H9 (cell line): Measurements from ENCODE around the gene B3GNT9. TPM values are rescaled to one million over a fixed set of nuclear protein-coding genes. Genes with fewer than 3 reads are reported as not detected.
A peak's percentile ranks its signal among the peaks of the same experiment; 100 is the strongest.

Experiments used
- DNase-seq: peaks from one replicate; pipeline ENCODE4 v3.0.0-alpha.2; 2017
- H2AFZ ChIP-seq: one replicate; pipeline ENCODE4 v1.6.1; 2013; ENCODE audit warnings: mild to moderate bottlenecking, low read length, control low read depth, moderate library complexity
- H2AK5ac ChIP-seq: 2 replicates; pipeline ENCODE4 v1.6.1; 2013; ENCODE audit warnings: low read length, control low read depth, mixed read lengths; ENCODE audit not compliant: insufficient read length
- H2BK120ac ChIP-seq: one replicate; pipeline ENCODE4 v1.6.1; 2013; ENCODE audit warnings: low read depth, mild to moderate bottlenecking, low read length, control low read depth, inconsistent platforms; ENCODE audit not compliant: poor library complexity, severe bottlenecking
- H2BK12ac ChIP-seq: 2 replicates; pipeline ENCODE4 v1.6.1; 2013; ENCODE audit warnings: low read length, control low read depth, mixed read lengths, low read depth; ENCODE audit not compliant: insufficient read length
- H2BK15ac ChIP-seq: 2 replicates; pipeline ENCODE4 v1.6.1; 2013; ENCODE audit warnings: low read depth, low read length, control low read depth
- H2BK20ac ChIP-seq: one replicate; pipeline ENCODE4 v1.6.1; 2013; ENCODE audit warnings: low read depth, mild to moderate bottlenecking, low read length, control low read depth, inconsistent platforms; ENCODE audit not compliant: poor library complexity, severe bottlenecking
- H2BK5ac ChIP-seq: 2 replicates; pipeline ENCODE4 v1.6.1; 2013; ENCODE audit warnings: low read length, control low read depth, mixed read lengths; ENCODE audit not compliant: insufficient read length
- H3K14ac ChIP-seq: 2 replicates; pipeline ENCODE4 v1.6.1; 2013; ENCODE audit warnings: low read length, control low read depth; ENCODE audit not compliant: insufficient read depth
- H3K18ac ChIP-seq: 2 replicates; pipeline ENCODE4 v1.6.1; 2013; ENCODE audit warnings: low read depth, mild to moderate bottlenecking, mixed read lengths, low read length, control low read depth; ENCODE audit not compliant: insufficient read length
- H3K23ac ChIP-seq: 2 replicates; pipeline ENCODE4 v1.6.1; 2013; ENCODE audit warnings: low read length, control low read depth, mixed read lengths, low read depth; ENCODE audit not compliant: insufficient read length
- H3K23me2 ChIP-seq: 2 replicates; pipeline ENCODE4 v1.6.1; 2013; ENCODE audit warnings: low read depth, mild to moderate bottlenecking, mixed read lengths, low read length, control low read depth; ENCODE audit not compliant: insufficient read length, poor library complexity, severe bottlenecking
- H3K27ac ChIP-seq: 2 replicates; pipeline ENCODE4 v1.5.1; 2013; ENCODE audit warnings: low read length, control low read depth, mixed read lengths, low read depth; ENCODE audit not compliant: insufficient read length
- H3K27me3 ChIP-seq: 2 replicates; pipeline ENCODE4 v1.6.1; 2013; ENCODE audit warnings: low read length, control low read depth, inconsistent platforms; ENCODE audit not compliant: insufficient read depth
- H3K4ac ChIP-seq: 2 replicates; pipeline ENCODE4 v1.6.1; 2013; ENCODE audit warnings: low read depth, mild to moderate bottlenecking, control low read depth, inconsistent platforms, low read length, moderate library complexity
- H3K4me1 ChIP-seq: 2 replicates; pipeline ENCODE4 v1.6.1; 2013; ENCODE audit warnings: low read length, control low read depth, inconsistent platforms; ENCODE audit not compliant: insufficient read depth
- H3K4me2 ChIP-seq: 2 replicates; pipeline ENCODE4 v1.6.1; 2013; ENCODE audit warnings: low read length, control low read depth, mixed read lengths; ENCODE audit not compliant: insufficient read length, insufficient read depth
- H3K56ac ChIP-seq: 2 replicates; pipeline ENCODE4 v1.6.1; 2013; ENCODE audit warnings: low read depth, mild to moderate bottlenecking, mixed read lengths, low read length, control low read depth; ENCODE audit not compliant: insufficient read length
- H3K79me1 ChIP-seq: 2 replicates; pipeline ENCODE4 v1.6.1; 2013; ENCODE audit warnings: low read depth, mild to moderate bottlenecking, moderate library complexity, low read length, control low read depth, inconsistent platforms; ENCODE audit not compliant: insufficient read depth, poor library complexity, severe bottlenecking
- H3K79me2 ChIP-seq: 2 replicates; pipeline ENCODE4 v1.6.1; 2013; ENCODE audit warnings: low read length, control low read depth, inconsistent platforms; ENCODE audit not compliant: insufficient read depth
- H3K9ac ChIP-seq: 2 replicates; pipeline ENCODE4 v1.6.1; 2013; ENCODE audit warnings: low read length, control low read depth, mixed read lengths; ENCODE audit not compliant: insufficient read length; ENCODE audit errors: extremely low read depth
- H3K9me3 ChIP-seq: one replicate; pipeline ENCODE4 v1.6.1; 2013; ENCODE audit warnings: low read depth, low read length, inconsistent platforms; ENCODE audit not compliant: control insufficient read depth
- H3T11ph ChIP-seq: one replicate; pipeline ENCODE4 v1.6.1; 2013; ENCODE audit warnings: mild to moderate bottlenecking, low read length, control low read depth, inconsistent platforms
- H4K20me1 ChIP-seq: one replicate; pipeline ENCODE4 v1.6.1; 2013; ENCODE audit not compliant: control insufficient read depth, insufficient read length, insufficient read depth
- H4K5ac ChIP-seq: 2 replicates; pipeline ENCODE4 v1.6.1; 2013; ENCODE audit warnings: low read depth, mild to moderate bottlenecking, mixed read lengths, low read length, control low read depth; ENCODE audit not compliant: insufficient read length
- H4K8ac ChIP-seq: replicated peaks from 2 replicates; pipeline ENCODE4 v1.6.1; 2013; ENCODE audit warnings: low read length, control low read depth, mixed read lengths, low read depth; ENCODE audit not compliant: insufficient read length
- H4K91ac ChIP-seq: 2 replicates; pipeline ENCODE4 v1.6.1; 2013; ENCODE audit warnings: low read depth, mild to moderate bottlenecking, moderate library complexity, mixed read lengths, low read length, control low read depth; ENCODE audit not compliant: insufficient read length
- H3K27ac Mint-ChIP-seq, 3 experiments: 2 replicates in 2 of 3; 3 replicates in 1 of 3; pipeline ENCODE4 v1.8.0; 2020 to 2021; ENCODE audit warnings: mixed read lengths in 3 of 3, mild to moderate bottlenecking in 1 of 3, moderate library complexity in 1 of 3
- H3K27me3 Mint-ChIP-seq: 2 replicates; pipeline ENCODE4 v1.8.0; 2021; ENCODE audit warnings: low read depth, mild to moderate bottlenecking, moderate library complexity, mixed read lengths
- H3K36me3 Mint-ChIP-seq, 3 experiments: 2 replicates in 2 of 3; 3 replicates in 1 of 3; pipeline ENCODE4 v1.8.0; 2020 to 2021; ENCODE audit warnings: low read depth in 3 of 3, mixed read lengths in 3 of 3; ENCODE audit not compliant: insufficient read depth in 1 of 3
- H3K4me1 Mint-ChIP-seq, 2 experiments: 2 replicates each; pipeline ENCODE4 v1.8.0; 2020; ENCODE audit warnings: mixed read lengths in 2 of 2
- H3K4me3 Mint-ChIP-seq, 2 experiments: 2 replicates in 1 of 2; 3 replicates in 1 of 2; pipeline ENCODE4 v1.8.0; 2020 to 2021; ENCODE audit warnings: mild to moderate bottlenecking in 2 of 2, mixed read lengths in 2 of 2, moderate library complexity in 1 of 2
- H3K9me3 Mint-ChIP-seq, 2 experiments: 2 replicates in 1 of 2; 3 replicates in 1 of 2; pipeline ENCODE4 v1.8.0; 2020; ENCODE audit warnings: mild to moderate bottlenecking in 2 of 2, mixed read lengths in 2 of 2, moderate library complexity in 1 of 2
- CTCF ChIP-seq: fragments of 200-600 bp; sonication (generic); conservative IDR thresholded peaks from 3 replicates; pipeline ENCODE4 v1.8.0; 2021; ENCODE audit warnings: antibody characterized with exemption, mild to moderate bottlenecking
- WGBS: extraction: QIAGEN DNeasy Blood & Tissue Kit; methylation state at CpG from one replicate; pipeline ENCODE4 v1.1.7; 2013; ENCODE audit warnings: missing lambda C conversion rate, low lambda C conversion rate, mixed read lengths; ENCODE audit not compliant: insufficient read length; ENCODE audit errors: extremely low coverage; 5-methylcytosine and 5-hydroxymethylcytosine counted together
- total RNA-seq: library from RNA; stranded (reverse); gene quantifications from 2 replicates; pipeline ENCODE4 v1.2.1, GENCODE V29; 2021

The B3GNT9 gene
- total RNA-seq, 1 experiment from 2014 or later, result 11.2 TPM

DNA sequence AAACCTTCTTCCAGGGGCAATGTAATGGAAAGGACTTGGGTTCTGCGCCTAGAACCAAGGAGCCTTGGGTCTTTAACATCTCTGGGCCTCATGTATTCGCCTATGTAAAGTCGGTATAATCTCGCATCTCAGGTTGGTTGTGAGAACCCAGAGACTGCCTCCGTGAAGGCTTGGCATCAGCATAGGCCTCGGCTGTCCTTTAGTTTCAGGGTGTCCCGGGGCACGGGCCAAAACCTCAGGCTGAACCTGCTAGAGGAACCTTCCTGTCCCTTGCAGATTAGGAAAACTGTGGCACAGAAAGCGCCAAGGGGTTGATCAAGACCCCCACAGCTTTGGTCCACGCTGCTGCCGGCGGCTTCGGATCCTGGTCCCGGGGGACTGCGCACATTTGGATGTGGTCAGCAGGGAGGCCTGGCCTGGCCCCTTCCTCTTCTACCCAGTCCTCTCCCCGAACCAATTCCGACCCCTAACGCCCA is 41.8 kb downstream of the B3GNT9 start:
- no peaks in the 10 kb centered on the region for H4K20me1 ChIP-seq
- no peak overlapping the region for H4K5ac ChIP-seq
- H2AK5ac ChIP-seq, result no peak overlapping the region
- H3K4me1 Mint-ChIP-seq, result peaks cover 17 to 23% of the 10 kb centered on the region in 2 experiments
- no peak overlapping the region for H3K4ac ChIP-seq
- no peak overlapping the region for H2BK12ac ChIP-seq
- DNase-seq, result no peak
- H3T11ph ChIP-seq, result no peak overlapping the region
- H3K27me3 ChIP-seq, result no peaks in the 10 kb centered on the region
- no peak overlapping the region for H3K27ac ChIP-seq
- peak overlapping the region; percentile 99 for H3K4me3 Mint-ChIP-seq
- WGBS, result no CpG with 5 or more reads among the region's 18 CpGs
- peak overlapping the region; percentile 23 for H2AFZ ChIP-seq
- H3K27ac Mint-ChIP-seq, result peak overlapping the region in 2 of 3 experiments; percentile 91 to 96; a peak in 3 of 7 replicates
- H2BK15ac ChIP-seq, result no peak overlapping the region
- H3K79me2 ChIP-seq, result peaks cover 6% of the 10 kb centered on the region; the same call in 1 of the 2 replicates
- no peaks in the 10 kb centered on the region for H3K79me1 ChIP-seq
- H3K23me2 ChIP-seq, result peaks cover 9% of the 10 kb centered on the region
- H3K27me3 Mint-ChIP-seq, result peaks cover 1% of the 10 kb centered on the region
- no peak overlapping the region for H4K91ac ChIP-seq
- no peak overlapping the region for H3K56ac ChIP-seq
- peaks cover 0 to 5% (median 0%) of the 10 kb centered on the region in 3 experiments; a peak in 2 of 7 replicates for H3K36me3 Mint-ChIP-seq
- no peak overlapping the region for H3K23ac ChIP-seq
- H4K8ac ChIP-seq, result no peak overlapping the region
- no peaks in the 10 kb centered on the region for H3K4me1 ChIP-seq
- H2BK5ac ChIP-seq, result no peak overlapping the region
- no peak overlapping the region for H2BK20ac ChIP-seq
- H3K9ac ChIP-seq, result no peak overlapping the region
- no peak for TF ChIP-seq CTCF
- peak overlapping the region; percentile 86 for H3K4me2 ChIP-seq
- H3K9me3 ChIP-seq, result no peaks in the 10 kb centered on the region
- H3K18ac ChIP-seq, result peak overlapping the region; percentile 92
- 0 out of 2 replicates have a peak overlapping the region, but pooled peaks have one; percentile 13 for H3K14ac ChIP-seq
- H3K9me3 Mint-ChIP-seq, result no peaks in the 10 kb centered on the region
- H2BK120ac ChIP-seq, result no peak overlapping the region
